ENCODE results near the gene ZBP1. TPM values are rescaled to one million over a fixed set of nuclear protein-coding genes. Genes with fewer than 3 reads are reported as not detected.

The ZBP1 gene
- total RNA-seq, 1 experiment from 2014 or later = not detected

DNA sequence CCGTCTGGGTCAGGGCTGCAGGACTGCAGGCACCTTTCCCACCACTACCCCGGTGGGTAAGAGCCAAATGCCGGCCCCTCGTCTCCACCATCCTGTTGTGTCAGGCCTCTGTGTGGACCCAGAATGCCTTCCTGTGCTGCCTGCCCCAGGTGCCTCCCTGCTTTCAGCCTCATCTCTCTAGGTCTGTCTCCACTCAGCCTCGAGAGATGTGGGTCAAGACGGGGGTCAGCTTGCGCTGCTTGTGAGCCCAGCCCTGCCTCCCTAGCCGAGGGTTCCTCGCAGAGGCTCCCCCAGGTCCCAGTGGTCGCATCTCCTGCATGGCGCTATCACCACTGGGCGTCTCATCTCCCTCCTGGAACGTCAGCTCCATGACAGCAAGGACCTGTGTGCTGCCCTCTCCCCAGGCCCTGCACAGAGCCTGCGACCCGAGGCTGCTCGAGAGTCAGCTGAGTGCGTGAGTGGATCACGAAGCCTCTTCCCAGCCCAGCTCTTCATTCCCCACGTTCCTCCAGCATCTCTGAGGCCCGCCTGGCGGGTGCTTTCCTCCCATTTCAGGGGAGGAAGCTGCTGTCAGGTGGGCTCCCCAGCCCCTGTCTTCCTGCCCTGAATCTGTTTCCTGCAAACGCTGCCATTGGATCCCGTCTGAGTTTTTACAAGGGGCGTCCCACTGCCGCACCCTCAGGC, 38.7 kb upstream of the ZBP1 start:
- DNase-seq (ENCODE audit: low read depth) = no peak

DNA sequence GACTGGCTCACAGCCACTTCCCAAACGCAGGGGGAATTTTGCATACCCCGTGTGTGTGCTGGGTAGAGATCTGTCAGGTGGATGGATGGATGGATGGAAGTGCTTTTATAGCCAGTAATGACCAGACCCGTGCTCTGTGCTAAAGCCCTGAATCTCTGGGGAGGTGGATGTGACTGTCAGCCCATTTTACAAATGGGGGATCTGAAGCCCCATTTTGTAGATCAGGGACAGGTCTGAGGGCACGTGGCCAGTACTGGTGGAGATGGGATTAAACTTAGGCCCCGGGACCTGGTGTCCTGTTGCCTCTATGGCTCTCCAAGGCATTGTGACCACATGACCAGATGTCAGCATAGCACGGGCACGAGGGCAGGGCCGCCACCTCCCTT, 38.2 kb upstream of the ZBP1 start:
- DNase-seq (ENCODE audit: low read depth) = no peak

- DNase-seq (ENCODE audit: low read depth) = no peak
These were observed 37.6 kb upstream of the ZBP1 start for GRCh38 chr20:57657535-57658446.

- DNase-seq (ENCODE audit: low read depth) = no peak
These were observed 36.8 kb upstream of the ZBP1 start for GRCh38 chr20:57656821-57657534.

- no peak for DNase-seq (ENCODE audit: low read depth)
These were observed 36.1 kb upstream of the ZBP1 start for GRCh38 chr20:57656252-57656820.

- no peak for DNase-seq (ENCODE audit: low read depth)
These were observed 35.6 kb upstream of the ZBP1 start for GRCh38 chr20:57655809-57656155.

DNA sequence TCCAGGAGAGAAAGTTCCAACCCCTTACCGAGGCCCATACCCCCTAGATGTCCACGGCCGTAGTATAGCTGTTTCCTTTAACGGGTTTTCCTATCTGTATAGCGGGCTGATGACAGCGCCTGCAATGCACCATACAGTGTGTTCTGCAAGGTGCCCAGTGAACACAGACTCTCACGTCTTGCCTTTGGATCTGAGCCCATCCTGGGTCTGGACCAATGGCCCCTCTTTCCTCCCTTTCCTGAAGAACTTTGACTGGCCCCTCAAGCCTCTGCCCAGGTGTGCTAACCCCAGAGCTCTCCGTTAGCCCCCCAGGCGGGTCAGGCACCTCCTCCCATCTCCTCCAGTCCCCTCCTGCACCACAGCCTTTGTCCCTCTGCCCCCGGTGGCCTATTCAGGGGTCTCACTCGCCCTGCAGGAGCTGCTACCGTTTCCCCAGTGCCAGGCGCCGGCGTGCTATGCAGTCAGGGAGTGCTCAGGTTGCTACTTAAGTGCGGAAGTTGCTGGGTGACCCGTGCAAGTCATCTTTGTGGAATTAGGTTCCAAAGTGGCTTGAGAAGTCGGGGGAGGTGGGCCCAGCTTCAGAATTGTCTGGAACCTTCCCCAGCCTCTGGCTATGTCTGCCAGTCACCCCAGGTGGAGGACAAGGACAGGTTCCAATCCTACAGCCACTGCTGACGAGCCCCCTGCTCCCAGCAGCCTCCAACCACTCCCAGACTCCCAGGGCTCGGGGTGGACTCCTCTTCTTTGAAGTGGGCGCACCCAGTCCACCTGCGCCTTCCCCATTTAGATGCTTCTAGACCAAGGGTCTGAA, 35.0 kb upstream of the ZBP1 start:
- DNase-seq (ENCODE audit: low read depth) = no peak

DNA sequence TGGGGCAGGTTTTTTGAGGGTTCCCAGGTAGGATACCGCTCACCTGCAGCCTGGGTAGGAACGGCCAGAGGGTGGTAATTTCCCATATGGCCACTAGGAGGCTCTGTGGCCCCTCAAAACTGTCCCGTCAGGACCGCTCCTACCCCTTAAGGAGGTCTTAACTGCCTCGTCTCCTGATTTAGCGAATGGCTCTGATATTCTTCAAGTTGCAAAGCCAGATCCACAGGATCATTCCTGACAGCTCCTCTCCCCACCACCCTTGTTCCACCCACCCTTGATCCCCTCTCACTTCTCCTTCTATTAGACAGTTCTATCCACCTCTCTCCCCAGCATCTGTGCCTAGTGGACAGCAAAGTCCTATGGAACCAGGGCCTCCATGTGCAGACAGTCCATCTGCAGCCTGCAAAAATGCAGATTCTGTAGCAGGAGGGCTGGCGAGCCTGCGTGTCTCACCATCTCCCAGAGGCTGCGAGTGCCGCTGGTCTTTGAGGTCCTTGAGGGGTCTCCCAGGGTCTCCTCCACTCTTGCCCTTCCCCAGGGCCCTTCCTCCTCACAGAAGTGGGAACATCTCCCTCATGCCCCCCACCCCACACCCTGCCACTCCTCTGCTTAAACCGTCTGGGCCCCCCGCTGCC, 34.3 kb upstream of the ZBP1 start:
- peak; percentile 57 for DNase-seq (ENCODE audit: low read depth)

DNA sequence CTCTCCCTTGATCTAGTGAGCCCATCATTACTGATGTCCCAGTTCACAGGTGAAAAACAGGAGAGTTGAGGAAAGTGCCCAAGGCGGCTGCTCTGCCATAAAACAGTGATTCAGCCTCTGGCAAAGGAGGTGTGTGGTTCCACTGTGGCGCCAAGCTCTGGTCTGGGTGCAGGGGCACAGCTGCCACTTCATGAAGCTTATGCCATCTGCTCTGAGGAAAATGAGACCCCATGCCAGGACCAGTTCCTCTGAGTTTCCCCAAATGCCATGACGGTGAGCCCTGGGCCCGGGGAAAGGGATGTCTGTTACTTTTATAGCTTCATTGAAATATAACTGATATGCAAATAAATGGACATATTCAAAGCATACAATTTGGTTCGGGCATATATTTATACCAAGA, 33.7 kb upstream of the ZBP1 start:
- DNase-seq (ENCODE audit: low read depth) = no peak

DNA sequence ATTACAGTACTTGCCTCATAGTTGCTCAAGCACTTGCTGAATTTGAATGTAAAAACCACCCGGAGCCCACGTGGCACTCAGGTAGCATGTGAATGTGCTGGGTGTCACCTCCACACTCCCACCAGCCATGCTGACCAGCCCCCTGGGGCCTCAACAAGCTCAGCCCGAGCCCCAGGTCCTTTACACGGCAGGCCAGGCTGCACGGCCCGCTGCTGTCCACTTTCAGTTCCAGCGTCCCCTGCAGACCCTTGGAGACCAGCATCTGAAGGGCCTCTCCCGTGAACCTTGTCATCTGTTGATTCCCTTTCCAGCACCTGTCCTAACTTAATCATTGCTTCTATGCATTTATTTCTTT, 33.3 kb upstream of the ZBP1 start:
- DNase-seq (ENCODE audit: low read depth) = no peak

DNA sequence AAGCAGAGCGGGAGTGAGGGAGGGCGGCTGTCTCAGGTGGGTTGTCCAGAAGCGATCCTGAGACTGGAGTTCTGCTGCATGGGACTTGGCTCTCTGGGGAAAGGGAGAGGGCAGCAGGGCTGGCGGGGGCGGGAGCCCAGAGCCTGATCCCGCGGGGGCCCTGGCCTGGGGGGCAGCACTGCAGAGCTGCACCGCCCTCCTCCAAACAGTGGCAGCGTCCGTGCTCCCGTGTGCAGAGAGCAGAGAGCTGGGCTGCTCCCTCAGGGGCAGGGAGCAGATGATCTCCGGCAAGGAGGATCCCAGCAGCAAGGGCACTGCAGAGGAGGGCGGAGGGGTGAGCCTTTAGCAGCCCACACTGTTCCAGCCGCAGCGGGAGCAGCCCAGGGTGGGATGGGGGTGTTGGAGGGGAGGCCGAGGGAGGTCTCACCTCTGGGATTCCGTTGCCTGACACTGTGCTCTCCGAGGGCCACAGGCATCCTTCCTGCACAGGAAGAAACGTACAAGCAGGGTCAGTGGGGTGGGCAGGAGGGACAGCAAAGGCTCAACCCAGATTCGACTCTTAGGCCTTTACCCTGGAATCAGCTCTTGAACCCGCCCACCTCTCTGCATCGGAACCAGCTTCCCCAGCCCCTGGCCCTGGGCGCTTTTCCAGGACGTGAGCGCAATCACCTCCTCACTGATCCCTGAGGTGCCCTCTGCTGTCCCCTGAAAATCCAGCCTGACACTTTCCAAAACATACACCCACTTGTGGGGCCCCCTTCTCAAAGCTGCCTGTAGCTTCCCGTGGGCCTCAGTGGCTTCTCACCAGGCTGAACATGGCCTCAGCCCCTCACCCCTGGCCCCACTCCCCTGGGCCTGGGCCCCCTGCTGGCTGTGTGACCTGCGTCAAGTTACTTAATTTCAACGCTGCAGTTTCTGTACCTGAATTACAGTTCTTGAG, 32.6 kb upstream of the ZBP1 start:
- no peak for DNase-seq (ENCODE audit: low read depth)

DNA sequence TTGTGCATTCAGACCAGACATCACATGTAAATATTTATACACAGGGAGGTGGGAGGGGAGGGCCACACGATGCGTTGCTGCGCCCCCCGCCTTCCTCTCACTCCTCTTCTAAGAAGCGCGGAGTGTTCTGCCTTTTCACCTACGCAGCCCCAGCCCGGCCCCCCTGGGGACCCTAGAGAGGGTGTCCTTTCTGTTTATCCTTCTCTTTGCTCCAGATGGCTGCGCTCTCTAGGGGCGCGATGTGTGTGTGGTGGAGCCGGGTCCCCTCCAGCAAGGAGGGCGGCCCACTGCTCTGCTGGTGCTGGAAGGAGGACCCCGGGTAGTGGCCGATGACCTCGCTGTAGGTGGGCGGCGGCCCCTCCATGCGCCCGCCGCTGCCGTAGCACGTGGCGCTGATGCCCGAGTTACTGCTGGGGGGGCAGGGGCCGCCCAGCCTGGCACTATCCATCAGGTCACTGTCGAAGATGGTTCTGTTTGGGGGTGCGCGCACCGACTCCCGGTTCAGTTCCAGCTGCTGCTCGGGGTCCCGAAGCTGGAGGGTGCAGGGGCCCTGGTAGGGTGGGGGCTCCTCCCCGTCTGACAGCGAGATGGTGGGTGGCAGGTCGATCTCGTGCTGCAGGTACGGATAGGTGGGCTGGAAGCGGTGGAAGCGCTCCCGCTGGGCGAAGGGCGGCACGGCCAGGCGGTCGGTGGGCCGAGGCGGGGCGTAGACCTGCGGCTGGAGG, 31.8 kb upstream of the ZBP1 start:
- no peak for DNase-seq (ENCODE audit: low read depth)

- DNase-seq (ENCODE audit: low read depth) = no peak
These were observed 30.7 kb upstream of the ZBP1 start for GRCh38 chr20:57650756-57651483.

- DNase-seq (ENCODE audit: low read depth) = no peak
These were observed 30.0 kb upstream of the ZBP1 start for GRCh38 chr20:57650266-57650665.

GRCh38 chr20:57649617-57650015, 29.4 kb upstream of the ZBP1 start:
- no peak for DNase-seq (ENCODE audit: low read depth)

DNA sequence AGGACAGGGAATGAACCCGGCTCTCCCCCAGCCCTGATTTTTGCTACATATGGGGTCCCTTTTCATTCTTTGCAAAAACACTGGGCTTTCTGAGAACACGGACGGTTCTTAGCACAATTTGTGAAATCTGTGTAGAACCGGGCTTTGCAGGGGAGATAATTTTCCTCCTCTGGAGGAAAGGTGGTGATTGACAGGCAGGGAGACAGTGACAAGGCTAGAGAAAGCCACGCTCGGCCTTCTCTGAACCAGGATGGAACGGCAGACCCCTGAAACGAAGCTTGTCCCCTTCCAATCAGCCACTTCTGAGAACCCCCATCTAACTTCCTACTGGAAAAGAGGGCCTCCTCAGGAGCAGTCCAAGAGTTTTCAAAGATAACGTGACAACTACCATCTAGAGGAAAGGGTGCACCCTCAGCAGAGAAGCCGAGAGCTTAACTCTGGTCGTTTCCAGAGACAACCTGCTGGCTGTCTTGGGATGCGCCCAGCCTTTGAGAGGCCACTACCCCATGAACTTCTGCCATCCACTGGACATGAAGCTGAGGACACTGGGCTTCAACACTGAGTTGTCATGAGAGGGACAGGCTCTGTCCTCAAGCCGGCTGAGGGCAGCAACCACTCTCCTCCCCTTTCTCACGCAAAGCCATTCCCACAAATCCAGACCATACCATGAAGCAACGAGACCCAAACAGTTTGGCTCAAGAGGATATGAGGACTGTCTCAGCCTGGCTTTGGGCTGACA, 28.8 kb upstream of the ZBP1 start:
- no peak for DNase-seq (ENCODE audit: low read depth)
